Neural cell (in vitro differentiated cells): ENCODE measurements around the gene MARVELD2. TPM values are rescaled to one million over a fixed set of nuclear protein-coding genes. Genes with fewer than 3 reads are reported as not detected.

Experiments
- H2AFZ ChIP-seq: fragments of 200-600, 300-800 bp; sonication (generic), shearing (Covaris generic); 2 replicates; pipeline ENCODE4 v1.6.0; 2014; ENCODE audit warnings: low read depth, mild to moderate bottlenecking, antibody characterized with exemption, low read length, moderate library complexity
- H3F3A ChIP-seq: fragments of 200-600 bp; shearing (Covaris generic); 2 replicates; pipeline ENCODE4 v1.6.1; 2016; ENCODE audit warnings: mild to moderate bottlenecking, moderate library complexity, mixed read lengths, antibody characterized with exemption, low read length; ENCODE audit not compliant: insufficient read depth, poor library complexity, severe bottlenecking
- H3K27ac ChIP-seq: fragments of 200-600, 300-800 bp; sonication (generic), shearing (Covaris generic); 2 replicates; pipeline ENCODE4 v1.5.1; 2014; ENCODE audit warnings: mild to moderate bottlenecking, low read length, moderate library complexity
- H3K27me3 ChIP-seq: fragments of 300-800, 200-600 bp; sonication (generic), shearing (Covaris generic); 2 replicates; pipeline ENCODE4 v1.6.0; 2014; ENCODE audit warnings: mild to moderate bottlenecking, low read depth, low read length, moderate library complexity; ENCODE audit not compliant: insufficient read depth
- H3K36me3 ChIP-seq: fragments of 300-800, 200-600 bp; sonication (generic), shearing (Covaris generic); 2 replicates; pipeline ENCODE4 v1.5.1; 2014; ENCODE audit warnings: mild to moderate bottlenecking, antibody characterized with exemption, low read length, moderate library complexity; ENCODE audit not compliant: insufficient read depth
- H3K4me2 ChIP-seq: fragments of 300-800, 200-600 bp; sonication (generic), shearing (Covaris generic); 2 replicates; pipeline ENCODE4 v1.6.0; 2014; ENCODE audit warnings: mild to moderate bottlenecking, low read length
- H3K4me3 ChIP-seq: fragments of 300-800, 200-600 bp; sonication (generic), shearing (Covaris generic); 2 replicates; pipeline ENCODE4 v1.5.1; 2014; ENCODE audit warnings: mild to moderate bottlenecking, low read length, moderate library complexity
- H3K79me2 ChIP-seq: fragments of 200-600 bp; shearing (Covaris generic); replicated peaks from 2 replicates; pipeline ENCODE4 v1.6.0; 2014; ENCODE audit warnings: mild to moderate bottlenecking, low read length, moderate library complexity; ENCODE audit not compliant: insufficient read depth
- H3K9ac ChIP-seq: fragments of 300-800, 200-600 bp; sonication (generic), shearing (Covaris generic); 2 replicates; pipeline ENCODE4 v1.6.1; 2016; ENCODE audit warnings: mild to moderate bottlenecking, low read length, mixed read lengths
- H3K9me2 ChIP-seq: fragments of 200-600 bp; shearing (Covaris generic); 2 replicates; pipeline ENCODE4 v1.6.1; 2016; ENCODE audit warnings: mild to moderate bottlenecking, low read length, mixed read lengths; ENCODE audit not compliant: insufficient read depth
- H3K9me3 ChIP-seq: fragments of 200-600, 300-800 bp; sonication (generic), shearing (Covaris generic); 2 replicates; pipeline ENCODE4 v1.6.1; 2016; ENCODE audit warnings: mild to moderate bottlenecking, mixed run types, low read length, moderate library complexity, mixed read lengths
- H4K20me1 ChIP-seq: fragments of 200-600 bp; shearing (Covaris generic); 2 replicates; pipeline ENCODE4 v1.6.1; 2016; ENCODE audit warnings: mild to moderate bottlenecking, mixed run types; ENCODE audit not compliant: insufficient read depth
- CTCF ChIP-seq: fragments of 450-650 bp; IDR thresholded peaks from 2 replicates; pipeline ENCODE4 v1.5.1; 2014; ENCODE audit warnings: antibody characterized with exemption, mild to moderate bottlenecking, moderate library complexity; ENCODE audit not compliant: poor library complexity, severe bottlenecking
- EP300 ChIP-seq: fragments of 450-650 bp; conservative IDR thresholded peaks from 2 replicates; pipeline ENCODE4 v1.6.1; 2014; ENCODE audit warnings: antibody characterized with exemption, mild to moderate bottlenecking, moderate library complexity; ENCODE audit not compliant: poor library complexity, severe bottlenecking
- EZH2 ChIP-seq: fragments of 200-600, 300-800 bp; shearing (Covaris generic), sonication (generic); IDR thresholded peaks from 2 replicates; pipeline ENCODE4 v1.6.1; 2014; ENCODE audit warnings: antibody characterized with exemption, low read length, borderline replicate concordance, mild to moderate bottlenecking; ENCODE audit not compliant: insufficient read depth, poor library complexity, severe bottlenecking
- MXI1 ChIP-seq: fragments of 450-650 bp; conservative IDR thresholded peaks from 2 replicates; pipeline ENCODE4 v1.6.1; 2014; ENCODE audit warnings: antibody characterized with exemption, mild to moderate bottlenecking; ENCODE audit not compliant: poor library complexity, severe bottlenecking
- POLR2AphosphoS5 ChIP-seq: IDR thresholded peaks from 2 replicates; pipeline ENCODE4 v1.6.1; 2012
- RAD21 ChIP-seq: fragments of 450-650 bp; conservative IDR thresholded peaks from 2 replicates; pipeline ENCODE4 v1.6.1; 2014; ENCODE audit warnings: antibody characterized with exemption, mild to moderate bottlenecking, moderate library complexity
- SMC3 ChIP-seq: fragments of 450-650 bp; conservative IDR thresholded peaks from 2 replicates; pipeline ENCODE4 v1.6.1; 2014; ENCODE audit warnings: antibody characterized with exemption, mild to moderate bottlenecking, moderate library complexity; ENCODE audit not compliant: poor library complexity
- TAF1 ChIP-seq: IDR thresholded peaks from 2 replicates; pipeline ENCODE4 v1.6.1; 2012; ENCODE audit warnings: low read depth
- polyA plus RNA-seq: library from polyadenylated mRNA; depleted of rRNA; stranded (reverse); fragments of >200 nt; gene quantifications from 2 replicates; pipeline ENCODE4 v1.2.3, GENCODE V29; 2014
- TF ChIP-seq, protein P1 (sequence below): IDR thresholded peaks from 2 replicates; pipeline ENCODE4 v1.6.1; 2012; ENCODE audit warnings: borderline replicate concordance

The MARVELD2 gene
- polyA plus RNA-seq, 1 donor from 2014 or later, result not detected

- Histone ChIP-seq H3K27ac (no peak overlapping the region), H3K27me3 (no peaks in the 10 kb centered on the region), H3K4me2 (no peak overlapping the region), H3F3A (no peaks in the 10 kb centered on the region), H3K4me3 (no peak overlapping the region), H3K9me2 (no peaks in the 10 kb centered on the region), H2AFZ (no peak overlapping the region), H4K20me1 (no peaks in the 10 kb centered on the region), H3K9ac (no peak overlapping the region), H3K36me3 (no peaks in the 10 kb centered on the region), H3K9me3 (no peaks in the 10 kb centered on the region), H3K79me2 (no peaks in the 10 kb centered on the region)
- TF ChIP-seq EP300 (no peak), EZH2 (no peak), SMC3 (no peak), RAD21 (no peak), MXI1 (no peak)
- TF ChIP-seq, protein P1, sequence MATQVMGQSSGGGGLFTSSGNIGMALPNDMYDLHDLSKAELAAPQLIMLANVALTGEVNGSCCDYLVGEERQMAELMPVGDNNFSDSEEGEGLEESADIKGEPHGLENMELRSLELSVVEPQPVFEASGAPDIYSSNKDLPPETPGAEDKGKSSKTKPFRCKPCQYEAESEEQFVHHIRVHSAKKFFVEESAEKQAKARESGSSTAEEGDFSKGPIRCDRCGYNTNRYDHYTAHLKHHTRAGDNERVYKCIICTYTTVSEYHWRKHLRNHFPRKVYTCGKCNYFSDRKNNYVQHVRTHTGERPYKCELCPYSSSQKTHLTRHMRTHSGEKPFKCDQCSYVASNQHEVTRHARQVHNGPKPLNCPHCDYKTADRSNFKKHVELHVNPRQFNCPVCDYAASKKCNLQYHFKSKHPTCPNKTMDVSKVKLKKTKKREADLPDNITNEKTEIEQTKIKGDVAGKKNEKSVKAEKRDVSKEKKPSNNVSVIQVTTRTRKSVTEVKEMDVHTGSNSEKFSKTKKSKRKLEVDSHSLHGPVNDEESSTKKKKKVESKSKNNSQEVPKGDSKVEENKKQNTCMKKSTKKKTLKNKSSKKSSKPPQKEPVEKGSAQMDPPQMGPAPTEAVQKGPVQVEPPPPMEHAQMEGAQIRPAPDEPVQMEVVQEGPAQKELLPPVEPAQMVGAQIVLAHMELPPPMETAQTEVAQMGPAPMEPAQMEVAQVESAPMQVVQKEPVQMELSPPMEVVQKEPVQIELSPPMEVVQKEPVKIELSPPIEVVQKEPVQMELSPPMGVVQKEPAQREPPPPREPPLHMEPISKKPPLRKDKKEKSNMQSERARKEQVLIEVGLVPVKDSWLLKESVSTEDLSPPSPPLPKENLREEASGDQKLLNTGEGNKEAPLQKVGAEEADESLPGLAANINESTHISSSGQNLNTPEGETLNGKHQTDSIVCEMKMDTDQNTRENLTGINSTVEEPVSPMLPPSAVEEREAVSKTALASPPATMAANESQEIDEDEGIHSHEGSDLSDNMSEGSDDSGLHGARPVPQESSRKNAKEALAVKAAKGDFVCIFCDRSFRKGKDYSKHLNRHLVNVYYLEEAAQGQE, result no peak
Observed at GRCh38 chr5:69431424-69432303, 16.7 kb downstream of the MARVELD2 start.

- Histone ChIP-seq H2AFZ (no peak overlapping the region), H3K4me3 (no peak overlapping the region), H3F3A (no peaks in the 10 kb centered on the region)
Observed at GRCh38 chr5:69432412-69433206, 17.7 kb downstream of the MARVELD2 start.

More at GRCh38 chr5:69432412-69433206, 17.7 kb downstream of the MARVELD2 start:
- no peaks in the 10 kb centered on the region for H3K79me2 ChIP-seq
- no peaks in the 10 kb centered on the region for H3K36me3 ChIP-seq
- H4K20me1 ChIP-seq, result no peaks in the 10 kb centered on the region
- H3K9me3 ChIP-seq, result no peaks in the 10 kb centered on the region
- no peak overlapping the region for H3K27ac ChIP-seq
- H3K9me2 ChIP-seq, result no peaks in the 10 kb centered on the region
- no peaks in the 10 kb centered on the region for H3K27me3 ChIP-seq
- no peak overlapping the region for H3K9ac ChIP-seq
- H3K4me2 ChIP-seq, result no peak overlapping the region
- TF ChIP-seq MXI1 (no peak), RAD21 (no peak), EP300 (no peak), TAF1 (no peak), SMC3 (no peak), POLR2AphosphoS5 (no peak), CTCF (no peak), EZH2 (no peak)
- TF ChIP-seq, protein P1, result no peak
